AG09319 (cell line): Measurements from ENCODE around the gene MROH2B.

Experiments used
- DNase-seq: peaks from one replicate; pipeline ENCODE4 v3.0.0-alpha.2; 2010; ENCODE audit warnings: low read depth; ENCODE audit errors: extremely low read depth
- TF ChIP-seq, protein P1 (sequence below): IDR thresholded peaks from 2 replicates; pipeline ENCODE4 v1.5.1; 2011; ENCODE audit warnings: low read depth, mild to moderate bottlenecking, inconsistent platforms, low read length, moderate library complexity

Gene MROH2B

DNA sequence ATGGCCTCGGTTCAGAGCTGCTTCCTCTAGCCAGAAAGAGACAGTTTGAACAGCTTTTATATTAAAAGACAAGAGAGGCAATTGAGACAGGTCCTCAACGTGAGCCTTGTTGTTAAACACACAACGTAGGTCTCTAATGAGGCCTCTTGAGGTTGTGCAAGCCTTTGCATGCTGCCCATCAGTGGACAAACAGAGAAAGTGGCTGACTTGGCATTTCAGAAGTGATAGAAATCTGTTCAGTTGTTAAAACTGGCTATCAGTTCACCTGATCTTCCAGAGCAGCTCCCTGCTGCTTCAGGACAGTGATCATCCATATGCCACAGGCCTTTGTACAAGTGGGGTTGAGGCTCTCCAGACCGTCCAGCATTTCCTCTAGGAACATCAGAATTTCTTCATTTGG is 58.8 kb downstream of the MROH2B start:
- TF ChIP-seq, protein P1, sequence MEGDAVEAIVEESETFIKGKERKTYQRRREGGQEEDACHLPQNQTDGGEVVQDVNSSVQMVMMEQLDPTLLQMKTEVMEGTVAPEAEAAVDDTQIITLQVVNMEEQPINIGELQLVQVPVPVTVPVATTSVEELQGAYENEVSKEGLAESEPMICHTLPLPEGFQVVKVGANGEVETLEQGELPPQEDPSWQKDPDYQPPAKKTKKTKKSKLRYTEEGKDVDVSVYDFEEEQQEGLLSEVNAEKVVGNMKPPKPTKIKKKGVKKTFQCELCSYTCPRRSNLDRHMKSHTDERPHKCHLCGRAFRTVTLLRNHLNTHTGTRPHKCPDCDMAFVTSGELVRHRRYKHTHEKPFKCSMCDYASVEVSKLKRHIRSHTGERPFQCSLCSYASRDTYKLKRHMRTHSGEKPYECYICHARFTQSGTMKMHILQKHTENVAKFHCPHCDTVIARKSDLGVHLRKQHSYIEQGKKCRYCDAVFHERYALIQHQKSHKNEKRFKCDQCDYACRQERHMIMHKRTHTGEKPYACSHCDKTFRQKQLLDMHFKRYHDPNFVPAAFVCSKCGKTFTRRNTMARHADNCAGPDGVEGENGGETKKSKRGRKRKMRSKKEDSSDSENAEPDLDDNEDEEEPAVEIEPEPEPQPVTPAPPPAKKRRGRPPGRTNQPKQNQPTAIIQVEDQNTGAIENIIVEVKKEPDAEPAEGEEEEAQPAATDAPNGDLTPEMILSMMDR = no peak
- no peak for DNase-seq

DNA sequence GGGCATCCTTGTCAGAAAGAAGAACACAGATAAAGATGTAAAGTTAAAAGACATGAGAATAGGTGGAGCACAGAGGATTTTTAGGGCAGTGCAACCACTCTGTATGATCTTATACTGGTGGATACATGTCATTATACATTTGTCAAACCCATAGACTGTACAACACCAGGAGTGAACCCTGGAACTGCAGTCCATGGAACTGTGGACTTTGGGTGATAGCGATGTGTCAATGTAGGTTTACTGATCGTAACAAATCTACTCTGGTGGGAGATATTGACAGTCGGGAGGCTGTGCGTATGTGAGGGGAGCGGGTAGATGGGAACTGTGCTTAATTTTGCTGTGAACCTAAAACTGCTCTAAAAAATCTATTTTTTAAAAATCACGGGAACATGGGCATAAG is 60.6 kb downstream of the MROH2B start:
- DNase-seq = no peak
- TF ChIP-seq, protein P1 = no peak

DNA sequence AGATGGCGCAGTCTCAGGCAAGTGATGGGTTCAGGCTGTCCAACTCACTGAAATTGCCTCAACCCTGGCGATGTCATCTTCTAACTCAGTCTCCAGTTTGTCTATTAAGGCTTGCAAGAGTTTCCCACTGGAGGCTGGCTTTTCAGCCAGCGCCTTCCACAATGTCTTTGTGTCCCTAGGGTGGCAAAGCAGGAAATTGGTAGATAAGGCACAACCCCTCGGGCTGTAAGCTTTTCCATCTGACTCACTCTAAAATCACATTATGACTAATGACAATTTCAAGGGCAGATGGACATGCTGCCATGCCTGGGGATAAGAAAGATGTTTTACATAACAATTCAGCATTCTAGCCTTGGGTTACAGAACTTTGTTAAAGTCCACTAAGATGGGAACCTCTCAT is 61.9 kb downstream of the MROH2B start:
- TF ChIP-seq, protein P1 = no peak
- DNase-seq = no peak

DNA sequence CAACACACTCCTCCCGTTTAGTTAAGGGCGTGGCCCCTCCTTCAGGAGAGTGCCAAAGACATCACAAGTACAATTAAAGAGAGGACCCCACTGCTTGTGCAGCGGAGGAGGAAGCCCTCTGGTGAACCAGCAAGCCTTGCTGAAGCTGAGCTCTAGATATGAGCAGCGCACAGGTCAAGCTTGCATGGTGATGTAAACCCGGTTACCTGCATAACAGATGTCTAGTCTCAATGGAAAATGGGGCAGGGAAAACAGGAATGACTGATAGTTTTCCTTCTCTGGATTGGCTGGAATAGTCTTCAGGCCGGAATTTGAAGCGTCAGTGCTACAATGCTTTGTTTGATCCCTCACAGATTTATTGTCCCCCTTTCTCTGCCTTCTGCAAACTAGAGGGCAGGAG is 66.2 kb downstream of the MROH2B start:
- TF ChIP-seq, protein P1 = no peak
- DNase-seq = no peak

DNA sequence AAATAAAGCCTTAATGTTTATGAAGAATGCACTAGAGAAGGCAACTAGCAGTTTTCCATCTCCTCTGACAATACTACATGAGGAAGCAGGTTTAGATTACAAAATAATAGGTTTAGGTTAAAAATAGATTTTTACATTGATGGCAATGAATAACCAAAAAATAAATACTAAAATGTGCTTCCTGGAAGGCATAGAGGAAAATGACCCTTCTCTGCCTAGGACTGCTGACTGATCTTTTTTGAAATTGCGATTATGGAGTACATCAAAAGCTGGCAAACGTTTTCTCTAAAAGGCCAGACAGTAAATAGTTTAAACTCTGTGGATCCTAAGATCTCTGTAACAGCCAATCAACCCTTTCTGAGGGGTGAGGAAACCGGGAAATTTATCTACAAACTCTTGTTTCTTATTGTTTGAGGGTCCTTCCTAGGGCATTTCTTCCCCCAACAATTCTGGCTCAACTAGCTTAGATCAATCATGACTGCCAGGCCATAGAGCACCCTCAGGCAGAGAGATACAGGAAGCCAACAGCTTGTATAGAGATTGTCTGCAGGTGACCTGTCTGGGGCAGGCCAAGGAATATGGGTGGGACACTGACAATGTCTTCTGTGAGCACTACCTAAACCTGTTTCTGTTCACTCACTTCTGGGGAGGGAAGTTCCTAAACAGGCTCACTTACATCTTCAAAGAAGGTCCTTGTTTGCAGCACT is 67.3 kb downstream of the MROH2B start:
- no peak for DNase-seq
- TF ChIP-seq, protein P1 = no peak

DNA sequence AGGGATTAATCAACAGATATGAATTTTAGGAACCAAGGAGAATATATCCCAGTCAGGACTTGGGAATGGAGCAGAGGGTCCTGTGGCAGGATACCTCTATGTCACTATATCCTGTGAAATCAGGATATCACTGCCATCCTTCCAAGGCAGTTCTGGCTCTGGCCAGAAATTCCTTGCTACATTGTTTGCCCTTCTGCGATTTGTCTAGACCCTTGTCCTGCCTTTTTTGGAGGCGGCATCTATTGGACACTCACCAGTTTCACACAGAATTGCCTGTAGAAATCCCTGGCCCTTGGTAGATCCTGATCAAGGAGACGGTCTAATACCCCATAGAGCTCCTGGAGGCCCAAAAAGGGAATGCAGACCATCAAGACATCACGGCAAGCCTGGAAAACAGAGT is 71.2 kb downstream of the MROH2B start:
- no peak for DNase-seq

DNA sequence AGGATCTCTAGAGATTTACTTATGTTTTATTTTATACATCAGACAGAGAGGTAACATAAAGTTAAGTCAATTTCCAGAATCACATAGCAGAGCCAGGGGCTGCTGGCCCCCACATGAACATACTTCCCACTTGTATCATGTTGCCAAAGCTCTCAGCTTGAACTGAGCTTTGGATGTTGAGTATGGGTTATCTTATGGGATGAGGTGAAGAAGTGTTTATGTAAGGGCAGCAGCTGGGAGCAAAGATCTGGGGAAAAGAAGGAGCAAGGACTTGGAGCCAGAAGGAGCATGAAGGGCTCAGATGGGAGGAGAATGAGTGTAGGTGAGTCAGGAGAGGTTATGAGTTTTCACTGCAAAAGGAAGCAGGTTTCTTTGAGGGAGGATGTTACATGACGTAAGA is 72.0 kb downstream of the MROH2B start:
- TF ChIP-seq, protein P1 = no peak
- no peak for DNase-seq

More for the DNA sequence above, 71.2 kb downstream of the MROH2B start:
- TF ChIP-seq, protein P1 = no peak
